ES-I3 (cell line): ENCODE results near the gene PTPRH.
"Not testable (repeated sequence)": the region's sequence is repeated elsewhere in the genome, so short reads cannot be mapped to it uniquely, and the experiment has no call there.

ENCODE experiments used
- H3K36me3 ChIP-seq: 2 replicates; pipeline ENCODE4 v1.6.1; 2013; ENCODE audit warnings: mild to moderate bottlenecking, low read length, control low read depth, moderate library complexity; ENCODE audit not compliant: insufficient read depth
- H3K4me1 ChIP-seq: 2 replicates; pipeline ENCODE4 v1.6.1; 2013; ENCODE audit warnings: mild to moderate bottlenecking, control low read depth, low read length; ENCODE audit not compliant: insufficient read depth
- H3K9ac ChIP-seq: 2 replicates; pipeline ENCODE4 v1.6.1; 2013; ENCODE audit warnings: low read depth, mild to moderate bottlenecking, low read length, moderate library complexity
- H3K9me3 ChIP-seq: 2 replicates; pipeline ENCODE4 v1.6.1; 2013; ENCODE audit warnings: mild to moderate bottlenecking, low read length, moderate library complexity; ENCODE audit not compliant: control insufficient read depth, insufficient read depth

The PTPRH gene

GRCh38 chr19:55172741-55173140 is 36.6 kb downstream of the PTPRH start:
- H3K4me1 ChIP-seq: peaks cover 6% of the 10 kb centered on the region
- peak overlapping the region; percentile 80; the same call in 1 of the 2 replicates for H3K9ac ChIP-seq
- H3K9me3 ChIP-seq: no peaks in the 10 kb centered on the region
- H3K36me3 ChIP-seq: no peaks in the 10 kb centered on the region

- H3K9me3 ChIP-seq, H3K4me1 ChIP-seq, H3K36me3 ChIP-seq: not testable (repeated sequence)
- H3K9ac ChIP-seq: peak overlapping the region; percentile 80; the same call in 1 of the 2 replicates
Observed at GRCh38 chr19:55172318-55172717, 37.0 kb downstream of the PTPRH start.

- H3K4me1 ChIP-seq: peaks cover 5% of the 10 kb centered on the region
- no peaks in the 10 kb centered on the region for H3K9me3 ChIP-seq
- no peak overlapping the region for H3K9ac ChIP-seq
- no peaks in the 10 kb centered on the region for H3K36me3 ChIP-seq
Observed at GRCh38 chr19:55171440-55171839, 37.9 kb downstream of the PTPRH start.

- no peaks in the 10 kb centered on the region for H3K4me1 ChIP-seq
- H3K9ac ChIP-seq: no peak overlapping the region
- H3K36me3 ChIP-seq: no peaks in the 10 kb centered on the region
- no peaks in the 10 kb centered on the region for H3K9me3 ChIP-seq
Observed at GRCh38 chr19:55169136-55169535, 40.2 kb downstream of the PTPRH start.

- no peaks in the 10 kb centered on the region for H3K9me3 ChIP-seq
- peak within 1 kb of the TSS; percentile 55 for H3K9ac ChIP-seq
- H3K36me3 ChIP-seq: no peaks in the 10 kb centered on the region
- H3K4me1 ChIP-seq: no peaks in the 10 kb centered on the region
Observed at GRCh38 chr19:55166530-55167268, 42.6 kb downstream of the PTPRH start, which contains the start of gene DNAAF3. Gene DNAAF3, minus strand, starts transcription at chr19:55166613. Its CDS starts 200 bp downstream, at chr19:55166413.

GRCh38 chr19:55165952-55166529 is 43.3 kb downstream of the PTPRH start:
- peak overlapping the region; percentile 40; the same call in 1 of the 2 replicates for H3K9ac ChIP-seq
- H3K9me3 ChIP-seq: no peaks in the 10 kb centered on the region
- no peaks in the 10 kb centered on the region for H3K36me3 ChIP-seq
- H3K4me1 ChIP-seq: no peaks in the 10 kb centered on the region

- peaks cover 17% of the 10 kb centered on the region; the same call in 1 of the 2 replicates for H3K4me1 ChIP-seq
Observed at GRCh38 chr19:55161571-55162322, 47.6 kb downstream of the PTPRH start.

GRCh38 chr19:55160986-55161365 is 48.3 kb downstream of the PTPRH start:
- Histone ChIP-seq H3K9ac (peak overlapping the region; percentile 61), H3K4me1 (peaks cover 17% of the 10 kb centered on the region; the same call in 1 of the 2 replicates), H3K36me3 (no peaks in the 10 kb centered on the region), H3K9me3 (no peaks in the 10 kb centered on the region; the same call in 1 of the 2 replicates)

More at GRCh38 chr19:55161571-55162322, 47.6 kb downstream of the PTPRH start:
- H3K36me3 ChIP-seq: no peaks in the 10 kb centered on the region
- H3K9ac ChIP-seq: peak overlapping the region; percentile 61; the same call in 1 of the 2 replicates
- H3K9me3 ChIP-seq: no peaks in the 10 kb centered on the region

- H3K36me3 ChIP-seq: no peaks in the 10 kb centered on the region
- no peak overlapping the region; the same call in 1 of the 2 replicates for H3K9ac ChIP-seq
- H3K4me1 ChIP-seq: peaks cover 17% of the 10 kb centered on the region; the same call in 1 of the 2 replicates
- no peaks in the 10 kb centered on the region; the same call in 1 of the 2 replicates for H3K9me3 ChIP-seq
Observed at GRCh38 chr19:55160128-55160985, 48.9 kb downstream of the PTPRH start.

GRCh38 chr19:55158848-55159749 is 50.2 kb downstream of the PTPRH start:
- no peaks in the 10 kb centered on the region for H3K36me3 ChIP-seq
- peaks cover 17% of the 10 kb centered on the region; the same call in 1 of the 2 replicates for H3K4me1 ChIP-seq
- peak overlapping the region; percentile 24; the same call in 1 of the 2 replicates for H3K9ac ChIP-seq
- no peaks in the 10 kb centered on the region; the same call in 1 of the 2 replicates for H3K9me3 ChIP-seq

GRCh38 chr19:55158423-55158822 is 50.9 kb downstream of the PTPRH start:
- Histone ChIP-seq H3K4me1 (peaks cover 17% of the 10 kb centered on the region; the same call in 1 of the 2 replicates), H3K9ac (no peak overlapping the region), H3K9me3 (no peaks in the 10 kb centered on the region; the same call in 1 of the 2 replicates), H3K36me3 (no peaks in the 10 kb centered on the region)

- Histone ChIP-seq H3K36me3 (no peaks in the 10 kb centered on the region), H3K9ac (peak within 1 kb of the TSS; percentile 75; the same call in 1 of the 2 replicates)
Observed at GRCh38 chr19:55157064-55157908, 52.0 kb downstream of the PTPRH start, which contains the start of gene TNNI3. Gene TNNI3, minus strand, starts transcription at chr19:55157732. Its CDS starts 143 bp downstream, at chr19:55157589.

More at GRCh38 chr19:55157064-55157908, 52.0 kb downstream of the PTPRH start, which contains the start of gene TNNI3:
- Histone ChIP-seq H3K9me3 (no peaks in the 10 kb centered on the region; the same call in 1 of the 2 replicates), H3K4me1 (peaks cover 17% of the 10 kb centered on the region; the same call in 1 of the 2 replicates)
